A549 (cell line): ENCODE measurements around the gene ANKRD39. TPM values are rescaled to one million over a fixed set of nuclear protein-coding genes. Genes with fewer than 3 reads are reported as not detected.

Experiments used
- ATAC-seq, 2 experiments: fragments of 200-7000 bp in 1 of 2; fragments of >200 bp in 1 of 2; cut with Nextera tagmentation in 1 of 2; cut with Tn5 transposase in 1 of 2; 3 replicates each; pipeline versions ENCODE4 v1.8.0 to v1.9.1; 2018 to 2020; ENCODE audit warnings: mild to moderate bottlenecking in 1 of 2, moderate library complexity in 1 of 2
- CTCF ChIA-PET: fragments of 300-600 bp; sonication (Branson Sonifier 250); formaldehyde crosslinking; extraction: SDS; loops from one replicate; lab custom pipeline; 2021; ENCODE audit warnings: antibody characterized with exemption, inconsistent platforms; lab: Yijun Ruan, JAX
- POLR2A ChIA-PET: fragments of 350-600 bp; formaldehyde crosslinking; extraction: SDS; loops from one replicate; lab custom pipeline; 2021; ENCODE audit warnings: antibody characterized with exemption, inconsistent platforms; lab: Yijun Ruan, JAX
- DNase-seq, 2 experiments: peaks; one replicate each; pipeline versions ENCODE4 v3.0.0 to v3.0.0-alpha.2; 2011 to 2016; ENCODE audit warnings: low read depth in 1 of 2, low spot score in 1 of 2
- FAIRE-seq: peaks from 2 replicates; lab custom pipeline; 2011; peaks lifted over from hg19 to GRCh38; lab: Jason Lieb, UNC
- H3K27ac ChIP-seq, 2 experiments: fragments of >200 bp; sonication (Bioruptor Twin); formaldehyde crosslinking; 3 replicates each; pipeline ENCODE4 v1.5.1; 2016 to 2017
- H3K4me1 ChIP-seq: fragments of >200 bp; sonication (Bioruptor Twin); formaldehyde crosslinking; 3 replicates; pipeline ENCODE4 v1.6.1; 2016
- H3K4me2 ChIP-seq: fragments of >200 bp; sonication (Bioruptor Twin); formaldehyde crosslinking; 3 replicates; pipeline ENCODE4 v1.6.1; 2016
- H3K4me3 ChIP-seq: fragments of >200 bp; sonication (Bioruptor Twin); formaldehyde crosslinking; 3 replicates; pipeline ENCODE4 v1.5.1; 2016
- H3K9me3 ChIP-seq: fragments of >200 bp; sonication (Bioruptor Twin); formaldehyde crosslinking; 3 replicates; pipeline ENCODE4 v1.6.1; 2016
- BCL3 ChIP-seq: fragments of >200 bp; sonication (Bioruptor Twin); formaldehyde crosslinking; IDR thresholded peaks from 3 replicates; pipeline ENCODE4 v1.6.1; 2016
- CBX8 ChIP-seq: fragments of 200-600 bp; sonication (generic); IDR thresholded peaks from 2 replicates; pipeline ENCODE4 v1.6.1; 2016
- EP300 ChIP-seq, 2 experiments: fragments of >200 bp; sonication (Bioruptor Twin); formaldehyde crosslinking; IDR thresholded peaks; 2 replicates in 1 of 2; 3 replicates in 1 of 2; pipeline ENCODE4 v1.6.1; 2016 to 2017
- ESRRA ChIP-seq: fragments of 150-350 bp; IDR thresholded peaks from 2 replicates; pipeline ENCODE4 v1.6.1; 2014; ENCODE audit warnings: mild to moderate bottlenecking, low read length, borderline replicate concordance
- FOSB ChIP-seq: fragments of 250-450 bp; sonication (Bioruptor Pico); IDR thresholded peaks from 2 replicates; pipeline ENCODE4 v1.5.0; 2020; ENCODE audit warnings: mild to moderate bottlenecking, moderate library complexity
- FOSL2 ChIP-seq, 2 experiments: fragments of 450-650 bp in 1 of 2; fragments of >200 bp in 1 of 2; sonication (Bioruptor Twin) in 1 of 2; formaldehyde crosslinking; IDR thresholded peaks; 2 replicates each; pipeline versions ENCODE4 v1.5.0 to v1.6.1; 2016 to 2020; ENCODE audit warnings: mild to moderate bottlenecking in 1 of 2, moderate library complexity in 1 of 2
- HES2 ChIP-seq: fragments of >200 bp; sonication (Bioruptor Twin); formaldehyde crosslinking; IDR thresholded peaks from 2 replicates; pipeline ENCODE4 v1.6.1; 2016
- JUNB ChIP-seq: fragments of >200 bp; sonication (Bioruptor Twin); formaldehyde crosslinking; IDR thresholded peaks from 2 replicates; pipeline ENCODE4 v1.6.1; 2016
- MAZ ChIP-seq: fragments of 150-350 bp; IDR thresholded peaks from 2 replicates; pipeline ENCODE4 v1.6.1; 2014; ENCODE audit warnings: antibody characterized with exemption, low read depth, low read length, borderline replicate concordance
- MYC ChIP-seq: IDR thresholded peaks from 2 replicates; pipeline ENCODE4 v1.6.1; 2012; ENCODE audit warnings: mild to moderate bottlenecking, inconsistent platforms, low read length, improper control_type of control experiment, borderline replicate concordance
- PHF8 ChIP-seq: fragments of 200-600 bp; sonication (generic); IDR thresholded peaks from 2 replicates; pipeline ENCODE4 v1.6.1; 2016; ENCODE audit warnings: low read depth, mild to moderate bottlenecking, antibody characterized with exemption, moderate library complexity, borderline replicate concordance
- RAD21 ChIP-seq, 2 experiments: fragments of >200 bp in 1 of 2; sonication (Bioruptor Twin) in 1 of 2; formaldehyde crosslinking in 1 of 2; IDR thresholded peaks in 1 of 2; conservative IDR thresholded peaks in 1 of 2; 2 replicates in 1 of 2; 3 replicates in 1 of 2; pipeline ENCODE4 v1.6.1; 2012 to 2018; ENCODE audit warnings: inconsistent platforms in 1 of 2
- REST ChIP-seq: fragments of 200-600 bp; sonication (generic); IDR thresholded peaks from 2 replicates; pipeline ENCODE4 v1.6.1; 2016; ENCODE audit warnings: antibody characterized with exemption, mild to moderate bottlenecking, moderate library complexity
- SREBF2 ChIP-seq: fragments of 450-650 bp; IDR thresholded peaks from 2 replicates; pipeline ENCODE4 v1.6.1; 2014; ENCODE audit warnings: mild to moderate bottlenecking, moderate library complexity
- USF2 ChIP-seq: fragments of 450-650 bp; IDR thresholded peaks from 2 replicates; pipeline ENCODE4 v1.6.1; 2014; ENCODE audit warnings: antibody characterized with exemption
- ZFP36 ChIP-seq: fragments of 450-650 bp; IDR thresholded peaks from 2 replicates; pipeline ENCODE4 v1.6.1; 2014; ENCODE audit warnings: borderline replicate concordance; ENCODE audit not compliant: partially characterized antibody
- WGBS: methylation state at CpG from one replicate; pipeline ENCODE4 v1.1.6; 2017; ENCODE audit errors: missing lambda C conversion rate; 5-methylcytosine and 5-hydroxymethylcytosine counted together
- polyA plus RNA-seq, 4 experiments: library from polyadenylated mRNA; depleted of rRNA in 3 of 4; stranded (reverse); fragments of >200 nt; fragmentation: RNase III in 1 of 4; extraction: RNeasy Plus Mini Kit Qiagen cat#74134 plus additional on column Dnase treatment in 1 of 4; gene quantifications; 2 replicates in 3 of 4; 3 replicates in 1 of 4; pipeline ENCODE4 v1.2.3, GENCODE V29; 2011 to 2017

Gene ANKRD39
- polyA plus RNA-seq, 2 of the 4 experiments (the other 2 are of a cell fraction) = 6.3 to 16.4 TPM

- no peak overlapping the region for H3K4me2 ChIP-seq
- no peak for DNase-seq
- ATAC-seq = no peak
- TF ChIP-seq REST = no peak
- no peak for TF ChIP-seq ESRRA
- 66% methylated on average over 10 of the region's 10 CpGs for WGBS
- POLR2A ChIA-PET = no interaction called here
- no peak for FAIRE-seq
- no peak overlapping the region for H3K27ac ChIP-seq
- H3K9me3 ChIP-seq = no peaks in the 10 kb centered on the region
- no peak overlapping the region for H3K4me3 ChIP-seq
- CTCF ChIA-PET = interaction anchor here (1.0 to 1.2 kb wide), 3 partner anchors 9 to 42 kb away, joined by 3 read pairs; partner anchors contain the start of gene ANKRD39
- H3K4me1 ChIP-seq = no peaks in the 10 kb centered on the region
Observed at GRCh38 chr2:96900237-96900636, 42.4 kb upstream of the ANKRD39 start.

- CTCF ChIA-PET = interaction anchor here (0.6 to 1.4 kb wide), 7 partner anchors 13 to 214 kb away, joined by 3 to 4 read pairs (median 3); partner anchors contain the start of genes ANKRD36 and ANKRD39
- FAIRE-seq = no peak
- no peak overlapping the region for H3K4me2 ChIP-seq
- no peak overlapping the region for H3K27ac ChIP-seq
- no peaks in the 10 kb centered on the region for H3K9me3 ChIP-seq
- no peaks in the 10 kb centered on the region for H3K4me1 ChIP-seq
- no peak overlapping the region for H3K4me3 ChIP-seq
- TF ChIP-seq REST = no peak
- no peak for TF ChIP-seq ZFP36
- no peak for TF ChIP-seq MAZ
- no peak for TF ChIP-seq MYC
- no peak for TF ChIP-seq CBX8
- TF ChIP-seq FOSL2 (IDR thresholded peaks at IDR 0.05) = no peak
- TF ChIP-seq FOSL2 (CRISPR knock-in tag; IDR thresholded peaks at IDR 0.05) = no peak
- no peak for TF ChIP-seq PHF8
- no peak for TF ChIP-seq RAD21 (conservative IDR thresholded peaks at IDR 0.05 in 1 of 2, IDR thresholded peaks at IDR 0.05 in 1 of 2)
- TF ChIP-seq USF2 = no peak
- no peak for TF ChIP-seq SREBF2
- no peak for TF ChIP-seq HES2
- TF ChIP-seq FOSB (CRISPR knock-in tag) = no peak
- no peak for TF ChIP-seq JUNB
- no peak for TF ChIP-seq BCL3
- no peak for TF ChIP-seq EP300 (IDR thresholded peaks at IDR 0.05)
- TF ChIP-seq, all 56 proteins: peak for 0
- 85% methylated on average over 4 of the region's 4 CpGs for WGBS
- POLR2A ChIA-PET = no interaction called here
- DNase-seq = no peak
- no peak for ATAC-seq
Observed at GRCh38 chr2:96899413-96899741, 41.6 kb upstream of the ANKRD39 start.
